HepG2 (cell line): ENCODE results near the gene MIEF1. TPM values are rescaled to one million over a fixed set of nuclear protein-coding genes. Genes with fewer than 3 reads are reported as not detected.

Source experiments
- ATAC-seq: fragments of 200-7000 bp; cut with Tn5 transposase; 3 replicates; pipeline ENCODE4 v1.9.1; 2020; ENCODE audit warnings: mild to moderate bottlenecking, moderate library complexity
- BruUV-seq: library from RNA; stranded (reverse); fragments of 400-500 nt; replicated peaks from 2 replicates; lab custom pipeline; 2021; lab: Mats Ljungman, UMichigan
- CTCF ChIA-PET: fragments of 300-600 bp; formaldehyde crosslinking; extraction: SDS; loops from one replicate; lab custom pipeline; 2021; ENCODE audit warnings: low total read pairs, inconsistent platforms, low intra/inter-chr PET ratio; lab: Yijun Ruan, JAX
- POLR2A ChIA-PET: fragments of 350-600 bp; sonication (Branson Sonifier 250); formaldehyde crosslinking; loops from one replicate; lab custom pipeline; 2020; ENCODE audit warnings: antibody characterized with exemption, inconsistent platforms; lab: Yijun Ruan, JAX
- DNase-seq: peaks from one replicate; pipeline ENCODE4 v3.0.0-alpha.2; 2015; ENCODE audit warnings: low spot score
- FAIRE-seq: peaks from 3 replicates; lab custom pipeline; 2011; peaks lifted over from hg19 to GRCh38; lab: Jason Lieb, UNC
- H2AFZ ChIP-seq: one replicate; pipeline ENCODE4 v1.6.1; 2011; ENCODE audit warnings: low read length, inconsistent platforms
- H3K27ac ChIP-seq: fragments of 300-600 bp; 3 replicates; pipeline ENCODE4 v1.8.0; 2011; ENCODE audit warnings: mixed run types, mild to moderate bottlenecking, mixed read lengths, low read length, inconsistent platforms; ENCODE audit not compliant: insufficient read depth; ENCODE audit errors: extremely low read length
- H3K27me3 ChIP-seq, 2 experiments: fragments of 200-600 bp in 1 of 2; 2 replicates in 1 of 2; 3 replicates in 1 of 2; pipeline versions ENCODE4 v1.6.0 to v1.8.0; 2011; ENCODE audit warnings: low read length in 2 of 2, mild to moderate bottlenecking in 2 of 2, moderate library complexity in 2 of 2, inconsistent platforms in 1 of 2; ENCODE audit not compliant: insufficient read depth in 2 of 2, control insufficient read depth in 1 of 2
- H3K36me3 ChIP-seq, 2 experiments: fragments of 200-600 bp in 1 of 2; replicated peaks in 1 of 2; 2 replicates in 1 of 2; 3 replicates in 1 of 2; pipeline versions ENCODE4 v1.5.1 to v1.8.0; 2011; ENCODE audit warnings: low read length in 2 of 2, inconsistent platforms in 1 of 2; ENCODE audit not compliant: insufficient read depth in 2 of 2, control insufficient read depth in 1 of 2
- H3K4me1 ChIP-seq: 2 replicates; pipeline ENCODE4 v1.5.1; 2012; ENCODE audit warnings: low read length, inconsistent platforms; ENCODE audit not compliant: insufficient read depth
- H3K4me2 ChIP-seq: 2 replicates; pipeline ENCODE4 v1.6.0; 2011; ENCODE audit warnings: low read depth, low read length, inconsistent platforms
- H3K4me3 ChIP-seq, 3 experiments: fragments of 200-600 bp in 1 of 3; sonication (generic), shearing (Covaris generic) in 1 of 3; replicated peaks in 1 of 3; 2 replicates each; pipeline ENCODE4 v1.5.1; 2011 to 2016; ENCODE audit warnings: low read length in 3 of 3, inconsistent platforms in 2 of 3, low read depth in 2 of 3, mild to moderate bottlenecking in 2 of 3, control low read depth in 1 of 3, mixed read lengths in 1 of 3; ENCODE audit not compliant: insufficient read depth in 1 of 3
- H3K79me2 ChIP-seq: one replicate; pipeline ENCODE4 v1.6.1; 2011; ENCODE audit warnings: low read length, inconsistent platforms; ENCODE audit not compliant: insufficient read depth
- H3K9ac ChIP-seq: 2 replicates; pipeline ENCODE4 v1.6.0; 2011; ENCODE audit warnings: mild to moderate bottlenecking, low read depth, low read length, inconsistent platforms; ENCODE audit not compliant: insufficient read depth
- H3K9me3 ChIP-seq: 2 replicates; pipeline ENCODE4 v1.5.1; 2012; ENCODE audit warnings: mild to moderate bottlenecking, low read length
- H4K20me1 ChIP-seq: 2 replicates; pipeline ENCODE4 v1.6.0; 2011; ENCODE audit warnings: inconsistent platforms, mild to moderate bottlenecking, low read length, moderate library complexity; ENCODE audit not compliant: insufficient read depth
- AGO2 ChIP-seq: fragments of 200-400 bp; formaldehyde crosslinking; optimal IDR thresholded peaks from 2 replicates; pipeline ENCODE3; 2017; ENCODE audit warnings: mild to moderate bottlenecking, low read depth, low read length, moderate library complexity
- FOXO1 ChIP-seq: sonication (generic); formaldehyde crosslinking; IDR thresholded peaks from 2 replicates; pipeline ENCODE4 v1.4.0; 2020; ENCODE audit warnings: missing genetic modification reagents
- GABPB1 ChIP-seq: IDR thresholded peaks from 2 replicates; pipeline ENCODE4 v1.6.1; 2016; ENCODE audit warnings: mild to moderate bottlenecking, missing genetic modification reagents, moderate library complexity, missing compliant biosample characterization
- HIC2 ChIP-seq: sonication (generic); formaldehyde crosslinking; IDR thresholded peaks from 2 replicates; pipeline ENCODE4 v1.9.0; 2022; ENCODE audit warnings: low read depth, missing genetic modification reagents
- NAIF1 ChIP-seq: sonication (generic); formaldehyde crosslinking; IDR thresholded peaks from 2 replicates; pipeline ENCODE4 v1.5.0; 2020; ENCODE audit warnings: mild to moderate bottlenecking, missing genetic modification reagents, borderline replicate concordance
- PHF5A ChIP-seq: IDR thresholded peaks from one replicate; pipeline ENCODE4 v1.6.1; 2018; ENCODE audit warnings: low read depth, missing genetic modification reagents; ENCODE audit not compliant: unreplicated experiment
- POLR2A ChIP-seq, 2 experiments: IDR thresholded peaks; 2 replicates each; pipeline ENCODE4 v1.6.1; 2011; ENCODE audit warnings: low read depth in 2 of 2, low read length in 2 of 2, mild to moderate bottlenecking in 1 of 2, moderate library complexity in 1 of 2; ENCODE audit not compliant: insufficient read depth in 1 of 2
- POLR2G ChIP-seq: fragments of 200-400 bp; formaldehyde crosslinking; IDR thresholded peaks from 2 replicates; pipeline ENCODE4 v1.6.1; 2018; ENCODE audit warnings: mild to moderate bottlenecking, low read depth, low read length, moderate library complexity
- PTBP1 ChIP-seq: fragments of 200-400 bp; formaldehyde crosslinking; IDR thresholded peaks from 2 replicates; pipeline ENCODE4 v1.6.1; 2018; ENCODE audit warnings: low read length, low read depth; ENCODE audit not compliant: poor library complexity, severe bottlenecking
- SRF ChIP-seq: IDR thresholded peaks from 2 replicates; pipeline ENCODE4 v1.6.1; 2011; ENCODE audit warnings: mild to moderate bottlenecking, low read depth, low read length, moderate library complexity
- ZNF558 ChIP-seq: sonication (generic); formaldehyde crosslinking; IDR thresholded peaks from 2 replicates; pipeline ENCODE4 v1.9.0; 2022; ENCODE audit warnings: mild to moderate bottlenecking, missing genetic modification reagents, borderline replicate concordance
- ZNF615 ChIP-seq: sonication (generic); formaldehyde crosslinking; IDR thresholded peaks from 2 replicates; pipeline ENCODE4 v1.5.0; 2020; ENCODE audit warnings: mild to moderate bottlenecking, missing genetic modification reagents, borderline replicate concordance
- ZNF891 ChIP-seq: sonication (generic); formaldehyde crosslinking; IDR thresholded peaks from 2 replicates; pipeline ENCODE4 v1.5.0; 2020; ENCODE audit warnings: mild to moderate bottlenecking, missing genetic modification reagents
- whole genome bisulfite sequencing: methylation state at CpG from one replicate; pipeline ENCODE4 v1.1.6; 2017; ENCODE audit warnings: low lambda C conversion rate; 5-methylcytosine and 5-hydroxymethylcytosine counted together
- in situ Hi-C: cut with HindIII; loops from 2 replicates; pipeline ENCODE4 v1.10.0; 2017; ENCODE audit warnings: low pct_unique_long_range_greater_than_20kb; ENCODE audit not compliant: extremely low pct_ligation_motif_present
- intact Hi-C: fragments of 100-400 bp; cut with micrococcal nuclease; formaldehyde crosslinking; loops from one replicate; pipeline ENCODE4 v1.10.0; 2022; ENCODE audit not compliant: unreplicated experiment
- polyA plus RNA-seq, 8 experiments: library from polyadenylated mRNA; depleted of rRNA in 3 of 8; stranded (reverse) in 7 of 8; unstranded in 1 of 8; fragments of >200 nt; fragmentation: Illumina TruSeq in 4 of 8; extraction: Trizol in 4 of 8; gene quantifications; 2 replicates each; pipeline versions ENCODE4 v1.2.1 to v1.2.3, GENCODE V29; 2011 to 2016; ENCODE audit warnings: low read depth in 4 of 8, missing spikeins in 1 of 8, mixed read lengths in 1 of 8; ENCODE audit not compliant: insufficient read depth in 1 of 8
- total RNA-seq, 5 experiments: library from RNA; depleted of rRNA; stranded (reverse); fragments of >200 nt; fragmentation: Illumina TruSeq; extraction: Trizol; gene quantifications; 2 replicates each; pipeline ENCODE4 v1.2.3, GENCODE V29; 2016; ENCODE audit warnings: low read depth in 1 of 5
- TF ChIP-seq, protein P1 (sequence below): sonication (generic); formaldehyde crosslinking; IDR thresholded peaks from 2 replicates; pipeline ENCODE4 v1.4.0; 2020; ENCODE audit warnings: missing genetic modification reagents

MIEF1 gene
- total and polyA plus RNA-seq, 2 of the 13 experiments (the other 11 are each of a cell fraction or from before 2014, with no cell fraction given) = 21.7 to 34.8 TPM

DNA sequence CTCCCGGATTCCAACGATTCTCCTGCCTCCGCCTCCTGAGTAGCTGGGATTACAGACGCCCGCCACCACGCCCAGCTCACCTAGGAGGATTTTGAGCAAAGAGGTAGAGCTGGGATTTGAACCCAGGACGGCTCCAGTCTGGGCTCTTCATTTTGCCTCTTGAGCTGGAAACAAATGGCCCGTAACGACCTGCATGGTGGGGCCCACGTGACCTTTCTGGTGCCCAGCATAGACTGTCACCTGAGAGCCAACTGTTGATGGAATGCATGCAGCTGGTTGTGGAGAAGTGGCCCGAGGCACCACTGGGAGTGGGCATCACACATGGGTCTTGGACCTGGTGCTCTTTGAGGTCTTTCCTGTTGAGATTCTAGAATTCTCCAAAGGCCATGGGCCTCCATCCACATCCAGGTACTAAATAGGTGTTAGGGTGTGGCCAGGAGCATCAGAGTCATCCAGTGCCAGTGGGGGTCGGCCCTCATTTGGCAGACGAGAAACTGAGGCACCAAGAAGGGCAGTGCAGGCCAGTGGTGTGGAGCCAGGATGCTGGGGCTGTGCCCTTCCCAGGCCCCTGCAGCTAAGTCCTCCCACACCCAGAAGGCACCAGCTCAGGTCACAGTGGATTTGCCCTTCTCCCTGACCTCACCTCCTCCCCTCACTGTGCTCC is 22.1 kb downstream of the MIEF1 start (continued):
- TF ChIP-seq SRF (no peak), ZNF891 (CRISPR knock-in tag) (0 out of 2 replicates have a peak, but pooled peaks have one; percentile 36)

DNA sequence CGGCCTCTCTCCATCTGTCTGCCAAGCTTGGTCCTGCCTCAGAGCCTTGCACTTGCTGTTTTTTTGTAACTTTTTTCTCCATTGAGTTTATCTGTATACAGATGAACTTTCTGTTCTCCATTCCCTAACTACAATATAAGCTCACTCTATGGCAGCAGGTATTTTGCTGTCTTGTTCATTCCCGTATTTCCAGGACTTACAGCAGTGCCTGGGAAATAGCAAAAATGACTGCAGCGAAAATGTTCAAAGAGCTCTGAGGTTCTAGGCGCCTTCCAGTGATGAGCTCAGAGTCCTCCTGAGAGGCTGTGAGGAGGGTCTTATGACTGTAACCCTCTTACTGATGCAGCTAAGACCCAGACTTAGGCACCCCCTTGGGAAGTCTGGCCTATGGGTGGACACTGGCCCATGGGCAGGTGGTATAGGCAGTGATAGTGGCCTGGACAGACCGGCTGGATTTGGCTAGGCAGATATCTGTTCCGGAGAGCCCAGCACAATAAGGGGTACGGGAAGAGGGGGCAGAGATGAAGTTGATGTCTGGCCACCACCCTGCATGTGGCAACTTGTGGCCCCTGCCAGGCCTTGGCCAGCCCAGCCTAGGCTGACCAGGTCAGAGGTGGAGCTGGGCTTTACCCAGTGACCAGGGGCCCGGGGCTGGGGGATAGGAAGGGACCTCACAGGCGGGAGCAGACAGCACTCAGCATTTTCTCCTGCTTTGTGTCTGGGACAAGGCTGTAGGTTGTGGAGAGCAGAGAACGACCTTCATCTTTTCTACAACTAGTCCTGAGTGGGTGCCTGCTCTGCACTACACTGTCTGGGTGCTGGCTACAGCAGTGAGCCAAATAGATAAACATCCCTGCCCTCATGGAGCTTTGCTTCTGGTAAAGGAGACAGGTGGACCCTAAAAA is 22.9 kb downstream of the MIEF1 start:
- Histone ChIP-seq H3K4me2 (no peak overlapping the region), H3K27ac (peak overlapping the region; percentile 16), H4K20me1 (peaks cover 73% of the 10 kb centered on the region), H3K36me3 (peaks cover 14 to 37% of the 10 kb centered on the region in 2 experiments), H3K4me1 (peaks cover 76% of the 10 kb centered on the region), H3K9me3 (no peaks in the 10 kb centered on the region), H3K4me3 (no peak overlapping the region), H3K79me2 (peaks cover 31% of the 10 kb centered on the region), H3K27me3 (no peaks in the 10 kb centered on the region; a peak in 1 of 5 replicates), H2AFZ (no peak overlapping the region), H3K9ac (no peak overlapping the region)
- no TSS peak for BruUV-seq
- ATAC-seq (peak; percentile 11), FAIRE-seq (no peak), DNase-seq (no peak)
- 83% methylated on average over 8 of the region's 10 CpGs for WGBS
- in situ Hi-C loops (no loop called here), intact Hi-C loops (no loop called here)
- ChIA-PET POLR2A (interaction anchor here (0.6 to 11.2 kb wide), 8 partner anchors 8 to 520 kb away, joined by 3 to 167 read pairs (median 3); partner anchors contain the start of genes MIEF1, RPS19BP1 and TAB1), CTCF (no interaction called here)
- TF ChIP-seq PHF5A (CRISPR knock-in tag) (no peak), AGO2 (peak; percentile 95), PTBP1 (peak; percentile 33), HIC2 (no peak), GABPB1 (no peak), POLR2A (IDR thresholded peaks at IDR 0.05; ENCODE audit: insufficient read depth in 1 of 2, low read depth in 2 of 2, low read length in 2 of 2) (peak in 1 of 2 experiments; percentile 46; a peak in 2 of 4 replicates), ZNF558 (CRISPR knock-in tag) (no peak), FOXO1 (no peak), ZNF615 (CRISPR knock-in tag) (no peak), NAIF1 (CRISPR knock-in tag) (no peak), POLR2G (peak; percentile 6)
- TF ChIP-seq, protein P1, sequence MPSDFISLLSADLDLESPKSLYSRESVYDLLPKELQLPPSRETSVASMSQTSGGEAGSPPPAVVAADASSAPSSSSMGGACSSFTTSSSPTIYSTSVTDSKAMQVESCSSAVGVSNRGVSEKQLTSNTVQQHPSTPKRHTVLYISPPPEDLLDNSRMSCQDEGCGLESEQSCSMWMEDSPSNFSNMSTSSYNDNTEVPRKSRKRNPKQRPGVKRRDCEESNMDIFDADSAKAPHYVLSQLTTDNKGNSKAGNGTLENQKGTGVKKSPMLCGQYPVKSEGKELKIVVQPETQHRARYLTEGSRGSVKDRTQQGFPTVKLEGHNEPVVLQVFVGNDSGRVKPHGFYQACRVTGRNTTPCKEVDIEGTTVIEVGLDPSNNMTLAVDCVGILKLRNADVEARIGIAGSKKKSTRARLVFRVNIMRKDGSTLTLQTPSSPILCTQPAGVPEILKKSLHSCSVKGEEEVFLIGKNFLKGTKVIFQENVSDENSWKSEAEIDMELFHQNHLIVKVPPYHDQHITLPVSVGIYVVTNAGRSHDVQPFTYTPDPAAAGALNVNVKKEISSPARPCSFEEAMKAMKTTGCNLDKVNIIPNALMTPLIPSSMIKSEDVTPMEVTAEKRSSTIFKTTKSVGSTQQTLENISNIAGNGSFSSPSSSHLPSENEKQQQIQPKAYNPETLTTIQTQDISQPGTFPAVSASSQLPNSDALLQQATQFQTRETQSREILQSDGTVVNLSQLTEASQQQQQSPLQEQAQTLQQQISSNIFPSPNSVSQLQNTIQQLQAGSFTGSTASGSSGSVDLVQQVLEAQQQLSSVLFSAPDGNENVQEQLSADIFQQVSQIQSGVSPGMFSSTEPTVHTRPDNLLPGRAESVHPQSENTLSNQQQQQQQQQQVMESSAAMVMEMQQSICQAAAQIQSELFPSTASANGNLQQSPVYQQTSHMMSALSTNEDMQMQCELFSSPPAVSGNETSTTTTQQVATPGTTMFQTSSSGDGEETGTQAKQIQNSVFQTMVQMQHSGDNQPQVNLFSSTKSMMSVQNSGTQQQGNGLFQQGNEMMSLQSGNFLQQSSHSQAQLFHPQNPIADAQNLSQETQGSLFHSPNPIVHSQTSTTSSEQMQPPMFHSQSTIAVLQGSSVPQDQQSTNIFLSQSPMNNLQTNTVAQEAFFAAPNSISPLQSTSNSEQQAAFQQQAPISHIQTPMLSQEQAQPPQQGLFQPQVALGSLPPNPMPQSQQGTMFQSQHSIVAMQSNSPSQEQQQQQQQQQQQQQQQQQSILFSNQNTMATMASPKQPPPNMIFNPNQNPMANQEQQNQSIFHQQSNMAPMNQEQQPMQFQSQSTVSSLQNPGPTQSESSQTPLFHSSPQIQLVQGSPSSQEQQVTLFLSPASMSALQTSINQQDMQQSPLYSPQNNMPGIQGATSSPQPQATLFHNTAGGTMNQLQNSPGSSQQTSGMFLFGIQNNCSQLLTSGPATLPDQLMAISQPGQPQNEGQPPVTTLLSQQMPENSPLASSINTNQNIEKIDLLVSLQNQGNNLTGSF (CRISPR knock-in tag) = no peak
